Hippocampal formation (tissue), 2 donors: ENCODE data around the gene CMBL.
"Not testable (repeated sequence)": the region's sequence is repeated elsewhere in the genome, so short reads cannot be mapped to it uniquely, and the experiment has no call there.

Source experiments
- DNase-seq, 2 donors: peaks; one replicate each; lab custom pipeline; 2025; lab: John Stamatoyannopoulos, UW

Gene CMBL

DNA sequence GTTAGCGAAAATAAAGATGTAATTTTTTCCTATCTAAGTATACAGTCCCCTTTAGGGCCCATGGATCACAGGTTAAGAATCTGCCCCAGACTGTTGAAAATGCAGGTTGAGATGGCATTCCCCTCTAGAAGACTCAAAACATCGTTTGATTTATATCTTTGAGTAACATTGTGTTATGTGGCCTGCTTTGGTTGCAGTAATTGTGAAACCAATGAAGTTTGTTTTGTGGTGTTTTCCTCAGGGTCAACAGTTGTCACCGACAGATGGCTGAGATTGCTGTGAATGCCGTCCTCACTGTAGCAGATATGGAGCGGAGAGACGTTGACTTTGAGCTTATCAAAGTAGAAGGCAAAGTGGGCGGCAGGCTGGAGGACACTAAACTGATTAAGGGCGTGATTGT lies 49.8 kb downstream of the CMBL start:
- no peak for DNase-seq

DNA sequence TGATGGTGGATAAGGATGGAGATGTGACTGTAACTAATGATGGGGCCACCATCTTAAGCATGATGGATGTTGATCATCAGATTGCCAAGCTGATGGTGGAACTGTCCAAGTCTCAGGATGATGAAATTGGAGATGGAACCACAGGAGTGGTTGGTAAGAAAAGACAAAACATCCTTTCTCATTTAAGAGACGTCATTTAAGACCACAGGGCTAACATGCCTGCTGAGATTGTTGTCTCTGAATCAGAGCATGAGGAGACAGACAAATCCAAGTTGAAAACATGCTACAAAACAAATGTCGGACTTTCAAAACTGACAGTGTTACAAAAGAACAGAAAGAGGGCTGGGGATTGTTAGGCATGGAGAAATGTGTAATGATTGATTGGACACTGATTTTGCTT lies 53.0 kb downstream of the CMBL start:
- no peak for DNase-seq

DNA sequence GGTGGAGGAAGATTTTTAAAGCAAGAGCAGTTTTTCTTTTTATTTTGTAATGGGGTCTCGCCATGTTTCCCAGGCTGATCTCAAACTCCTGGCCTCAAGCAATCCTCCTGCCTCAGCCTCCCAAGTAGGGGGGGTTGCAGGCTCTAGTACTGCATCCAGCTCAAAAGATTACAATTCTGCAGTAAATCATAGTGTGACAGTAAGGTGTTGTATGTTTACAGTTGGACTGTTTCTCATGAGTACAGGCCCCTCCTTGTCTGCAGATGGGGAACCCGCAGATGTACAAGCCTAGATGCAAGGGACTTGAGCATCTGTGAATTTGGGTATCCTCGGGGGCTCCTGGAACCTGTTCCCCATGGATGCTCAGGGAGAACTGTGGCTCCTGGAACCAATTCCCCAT lies 54.3 kb downstream of the CMBL start:
- no peak for DNase-seq

DNA sequence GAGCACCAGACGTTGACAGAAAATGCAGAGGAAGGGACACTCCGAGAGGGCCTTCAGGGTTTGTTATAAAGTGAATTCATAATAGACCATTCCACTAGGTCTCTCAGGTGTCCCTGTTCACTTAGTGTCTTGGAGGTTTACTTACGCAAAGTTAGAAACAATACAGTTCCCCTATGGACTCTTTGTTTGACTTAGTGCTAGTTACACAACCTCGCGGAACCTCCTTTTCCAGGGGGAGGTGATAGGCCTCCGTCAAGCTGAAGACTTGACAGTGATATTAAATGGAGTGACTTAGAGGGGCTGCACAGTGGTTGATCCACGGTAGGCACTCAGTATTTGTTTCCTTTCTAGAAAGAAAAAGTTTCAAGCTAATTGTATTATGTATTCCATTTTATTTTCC lies 56.3 kb downstream of the CMBL start:
- no peak for DNase-seq

DNA sequence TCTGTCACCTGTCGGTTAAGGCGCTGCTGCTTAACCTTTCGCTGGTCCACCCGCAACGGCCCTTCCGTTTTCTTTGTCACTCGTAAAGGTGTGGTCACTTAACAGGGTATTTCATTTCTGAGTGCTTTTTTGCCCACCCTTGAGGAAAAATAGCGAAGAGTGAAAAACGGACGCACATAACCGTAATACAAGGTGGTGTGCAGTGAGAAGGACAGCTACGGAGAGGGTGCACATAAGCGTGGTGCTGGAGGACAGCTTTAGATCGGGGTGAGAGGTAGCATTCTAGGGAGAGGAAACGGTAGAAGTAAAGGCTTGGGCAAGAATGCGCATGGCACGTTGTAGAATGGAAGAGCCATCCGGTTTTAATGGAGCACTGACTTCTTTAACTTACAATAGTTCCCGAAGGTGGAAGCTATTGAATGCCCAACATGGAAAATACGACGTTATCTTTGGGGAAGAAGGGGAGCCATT lies 56.9 kb downstream of the CMBL start:
- no peak for DNase-seq

DNA sequence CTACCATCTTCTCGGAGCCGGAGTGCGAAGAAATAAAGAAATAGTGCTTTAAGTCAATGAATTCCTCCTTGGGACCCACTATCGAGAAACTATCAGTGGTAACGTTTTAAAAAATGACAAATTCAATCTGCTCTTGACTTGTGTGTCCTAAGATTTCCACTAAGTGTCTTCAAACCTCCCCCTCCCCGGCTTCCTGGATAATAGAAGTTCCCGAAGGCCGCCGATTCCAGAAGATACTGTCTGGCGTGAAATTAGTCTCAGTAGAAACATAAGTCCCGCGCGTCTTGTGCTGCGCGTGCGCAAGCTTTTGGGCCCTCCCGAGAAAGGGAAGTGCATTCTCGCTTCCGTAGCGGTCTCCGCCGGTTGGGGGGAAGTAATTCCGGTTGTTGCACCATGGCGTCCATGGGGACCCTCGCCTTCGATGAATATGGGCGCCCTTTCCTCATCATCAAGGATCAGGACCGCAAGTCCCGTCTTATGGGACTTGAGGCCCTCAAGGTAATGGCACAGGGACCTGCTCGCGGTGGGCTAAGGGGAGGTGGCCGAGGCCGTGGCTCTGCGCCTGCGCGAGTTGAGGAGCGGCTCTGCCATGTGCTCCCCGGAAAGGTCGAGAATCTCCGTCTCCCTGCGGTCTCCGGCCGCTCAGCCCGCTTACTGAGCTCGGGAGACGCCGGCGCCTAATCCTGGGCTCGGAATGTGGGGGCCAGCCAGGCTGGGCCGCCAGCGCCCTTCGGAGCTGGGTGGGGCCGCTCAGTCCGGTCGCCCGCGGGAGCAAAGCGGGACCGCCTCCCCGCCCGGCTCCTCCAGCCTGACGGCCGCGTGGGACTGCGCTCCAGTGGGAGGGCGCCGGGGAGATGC lies 57.5 kb downstream of the CMBL start, which contains the start of gene CCT5:
Gene CCT5, plus strand, starts transcription at position 333 of the 858 bp plus-strand sequence. Its CDS starts 61 bp downstream, at position 394.
- peak; percentile 89 to 97 for DNase-seq

DNA sequence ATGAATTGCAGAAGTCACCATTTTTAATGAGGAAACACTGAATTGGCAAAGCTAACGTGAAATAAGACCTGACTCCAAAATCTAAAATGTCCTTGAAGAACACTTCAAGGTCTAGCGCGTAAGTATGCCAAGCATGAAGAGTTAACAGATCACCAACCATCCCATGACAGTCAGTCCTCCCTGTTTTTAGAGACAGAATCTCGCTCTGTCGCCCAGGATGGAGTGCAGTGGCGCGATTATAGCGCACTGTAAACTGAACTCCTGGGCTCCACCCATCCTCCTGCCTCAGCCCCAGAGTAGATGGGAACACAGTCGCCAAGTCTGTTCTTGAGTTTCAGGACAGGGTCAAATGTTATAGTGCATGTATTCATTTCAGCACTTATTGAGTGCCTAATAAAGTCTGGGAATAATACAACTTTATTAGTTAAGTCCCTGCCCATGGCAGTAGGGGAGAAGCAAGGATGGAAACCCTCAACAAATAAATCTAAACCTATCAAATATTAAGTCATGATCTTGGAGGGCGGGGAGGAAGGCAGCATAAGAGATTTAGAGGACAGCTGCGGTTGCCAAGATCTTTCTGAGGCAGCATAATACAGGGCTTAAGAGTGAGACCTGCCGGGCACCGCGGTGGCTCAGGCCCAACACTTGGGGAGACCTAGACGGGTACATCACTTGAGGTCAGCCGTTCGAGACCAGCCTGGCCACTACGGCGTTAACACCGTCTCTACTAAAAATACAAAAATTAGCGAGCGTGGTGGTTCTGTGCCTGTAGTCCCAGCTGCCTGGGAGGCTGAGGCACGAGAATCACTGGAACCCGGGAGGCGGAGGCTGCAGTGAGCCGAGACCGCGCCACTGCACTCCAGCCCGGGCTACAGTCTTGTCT lies 59.1 kb downstream of the CMBL start:
- no peak for DNase-seq

DNA sequence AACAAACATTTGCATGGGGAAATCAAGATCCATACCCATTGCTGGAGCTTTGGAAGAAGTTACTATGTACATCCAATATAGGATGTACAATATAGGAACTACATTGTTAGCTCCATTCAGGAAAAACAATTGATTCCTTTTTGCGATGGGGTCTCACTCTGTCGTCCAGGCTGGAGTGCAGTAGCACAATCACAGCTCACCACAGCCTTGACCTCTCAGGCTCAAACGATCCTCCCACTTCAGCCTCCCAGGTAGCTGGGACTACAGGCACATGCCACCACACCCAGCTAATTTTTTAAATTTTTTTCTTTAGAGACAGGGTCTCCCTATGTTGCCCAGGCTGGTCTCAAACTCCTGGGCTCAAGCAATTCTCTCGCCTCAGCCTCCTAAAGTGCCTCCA lies 60.5 kb downstream of the CMBL start:
- not testable (repeated sequence) for DNase-seq

DNA sequence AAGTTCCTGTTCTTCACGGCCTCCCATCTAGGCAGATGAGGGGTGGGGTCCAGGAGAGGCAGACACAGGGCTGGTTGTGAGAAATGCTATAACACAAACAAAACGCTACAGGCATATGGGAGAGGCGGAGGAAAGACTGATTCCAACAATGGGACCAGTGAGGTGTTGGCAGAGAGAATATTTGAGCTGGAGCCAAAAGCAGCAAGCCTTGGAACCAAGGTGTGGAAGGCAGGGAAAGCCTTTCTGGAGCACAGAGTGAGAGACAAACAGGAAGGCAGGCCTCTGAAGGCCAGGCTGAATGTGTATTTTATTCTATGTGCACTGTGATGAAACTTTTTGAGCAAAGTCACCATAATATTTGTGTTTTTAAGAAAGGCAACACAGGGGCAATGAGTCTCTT lies 60.9 kb downstream of the CMBL start:
- DNase-seq = no peak

DNA sequence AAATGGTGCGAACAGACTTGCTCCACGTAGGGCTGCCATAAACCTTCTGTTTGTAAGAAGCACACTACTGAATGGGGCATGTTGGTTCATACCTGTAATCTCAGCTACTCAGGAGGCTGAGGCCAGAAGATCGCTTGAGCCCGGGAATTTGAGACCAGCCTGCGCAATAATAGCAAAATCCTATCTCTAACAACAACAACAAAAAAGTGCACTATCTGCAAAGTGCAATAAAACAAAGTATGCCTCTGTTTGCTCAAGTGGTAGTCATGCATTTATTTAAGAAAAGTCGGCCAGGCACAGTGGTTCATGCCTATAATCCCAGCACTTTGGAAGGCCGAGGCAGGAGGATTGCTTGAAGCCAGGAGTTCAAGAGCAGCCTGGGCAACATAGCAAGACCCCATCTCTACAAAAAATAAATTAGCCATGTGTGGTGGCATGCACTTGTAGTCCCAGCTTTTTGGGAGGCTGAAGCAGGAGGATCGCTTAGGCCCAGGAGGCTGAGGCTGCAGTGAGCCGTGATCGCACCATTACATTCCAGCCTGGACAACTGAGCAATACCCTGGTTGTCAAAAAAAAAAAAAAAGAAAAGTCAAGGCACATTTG lies 63.3 kb downstream of the CMBL start:
- no peak for DNase-seq

DNA sequence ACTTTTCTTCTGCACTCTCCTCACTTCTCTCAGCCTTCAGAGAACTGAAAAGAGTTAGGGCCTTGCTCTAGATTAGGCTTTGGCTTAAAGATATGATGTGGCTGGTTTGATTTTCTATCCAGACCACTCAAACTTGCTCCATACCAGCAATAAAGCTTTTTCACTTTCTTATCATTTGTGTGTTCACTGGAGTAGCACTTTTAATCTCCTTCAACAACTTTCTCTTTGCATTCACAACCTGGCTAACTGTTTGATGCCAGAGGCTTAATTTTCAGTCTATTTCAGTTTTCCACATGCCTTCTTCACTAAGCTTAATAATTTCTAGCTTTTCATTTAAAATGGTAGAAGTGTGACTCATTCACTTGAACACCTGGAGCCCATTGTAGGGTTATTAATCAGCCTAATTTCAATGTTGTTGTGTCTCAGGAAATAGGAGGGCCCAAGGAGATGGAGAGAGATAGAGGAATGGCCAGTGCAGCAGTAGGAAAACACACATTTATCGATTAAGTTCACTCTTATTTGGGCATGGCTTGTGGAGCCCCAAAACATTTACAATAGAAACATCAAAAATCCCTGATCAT lies 64.0 kb downstream of the CMBL start:
- DNase-seq = no peak

DNA sequence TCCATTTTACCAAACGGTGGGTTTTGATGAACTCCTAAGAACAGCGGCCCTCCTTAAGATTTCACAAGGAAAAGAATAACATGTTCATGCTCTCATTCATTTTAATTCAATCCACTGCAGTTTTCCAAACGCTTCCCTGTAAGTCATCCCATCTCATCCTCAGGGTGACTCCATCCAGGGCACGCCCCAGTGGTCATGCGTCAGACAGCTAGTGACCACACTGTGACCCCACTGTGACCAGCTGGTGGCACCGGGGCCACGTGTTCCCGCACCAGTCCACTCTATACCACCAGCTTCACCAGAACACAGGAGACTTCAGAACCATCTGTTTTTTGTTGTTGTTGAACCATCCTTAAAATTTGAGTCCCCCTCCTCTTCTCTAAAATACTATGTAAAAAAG lies 72.4 kb downstream of the CMBL start:
- DNase-seq = no peak

DNA sequence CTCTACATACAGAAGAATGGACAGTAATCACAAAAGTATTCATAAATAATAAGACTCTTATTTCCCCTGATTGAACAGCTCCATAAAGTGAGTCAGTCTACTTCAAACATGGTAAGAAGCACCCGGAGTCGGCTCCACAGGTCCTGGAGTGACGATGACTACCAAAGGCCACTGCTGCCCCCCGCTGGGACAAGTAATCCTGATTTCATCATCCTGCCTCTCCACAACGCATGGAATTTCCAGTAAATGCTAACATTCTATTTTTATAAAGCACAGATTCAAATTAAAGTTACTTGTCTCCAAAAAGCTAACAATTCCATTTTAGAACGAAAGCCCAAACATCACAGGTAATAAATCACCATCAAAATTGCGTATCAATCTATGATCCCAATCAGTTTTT lies 74.2 kb downstream of the CMBL start:
- peak in 1 of 2 donors; percentile 11 for DNase-seq

DNA sequence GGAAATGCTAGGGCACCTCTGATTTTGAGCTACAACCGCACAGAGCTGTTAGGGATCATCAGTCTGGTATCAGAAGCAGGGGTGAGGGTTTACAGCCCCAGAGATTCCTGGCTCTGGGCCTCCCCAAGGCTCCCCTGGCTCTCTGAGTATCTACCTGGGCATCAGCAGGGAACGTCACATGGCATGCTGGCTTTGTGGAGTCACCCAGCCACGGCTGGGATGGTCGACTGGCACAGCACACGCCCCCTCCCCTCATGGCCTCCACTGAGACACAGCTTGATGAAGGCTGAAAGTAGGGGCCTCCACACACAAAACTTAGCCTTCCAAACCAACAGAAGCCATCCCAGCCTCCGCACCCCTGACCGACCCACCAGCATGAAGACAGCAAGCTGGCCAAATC lies 74.7 kb downstream of the CMBL start:
- DNase-seq = no peak

DNA sequence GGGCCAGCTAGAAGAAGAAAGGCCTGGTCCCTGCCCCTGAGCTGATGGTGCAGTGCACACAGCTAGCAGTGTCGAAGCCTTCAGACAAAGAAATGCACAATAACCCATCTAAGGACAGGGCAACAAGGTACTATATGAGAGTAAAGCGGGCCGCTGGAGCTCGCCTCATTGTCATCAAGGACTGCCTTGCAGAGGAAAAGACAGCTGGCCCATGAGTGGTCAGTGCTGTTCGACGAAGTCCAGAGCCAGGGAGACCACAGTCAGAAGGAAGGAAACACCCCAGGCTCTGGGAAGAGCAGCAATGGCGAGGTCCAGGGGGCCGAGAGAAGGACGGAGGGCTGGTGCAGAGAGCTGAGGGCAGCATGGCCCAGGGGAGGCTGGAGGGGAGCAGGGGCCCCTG lies 75.3 kb downstream of the CMBL start:
- no peak for DNase-seq

DNA sequence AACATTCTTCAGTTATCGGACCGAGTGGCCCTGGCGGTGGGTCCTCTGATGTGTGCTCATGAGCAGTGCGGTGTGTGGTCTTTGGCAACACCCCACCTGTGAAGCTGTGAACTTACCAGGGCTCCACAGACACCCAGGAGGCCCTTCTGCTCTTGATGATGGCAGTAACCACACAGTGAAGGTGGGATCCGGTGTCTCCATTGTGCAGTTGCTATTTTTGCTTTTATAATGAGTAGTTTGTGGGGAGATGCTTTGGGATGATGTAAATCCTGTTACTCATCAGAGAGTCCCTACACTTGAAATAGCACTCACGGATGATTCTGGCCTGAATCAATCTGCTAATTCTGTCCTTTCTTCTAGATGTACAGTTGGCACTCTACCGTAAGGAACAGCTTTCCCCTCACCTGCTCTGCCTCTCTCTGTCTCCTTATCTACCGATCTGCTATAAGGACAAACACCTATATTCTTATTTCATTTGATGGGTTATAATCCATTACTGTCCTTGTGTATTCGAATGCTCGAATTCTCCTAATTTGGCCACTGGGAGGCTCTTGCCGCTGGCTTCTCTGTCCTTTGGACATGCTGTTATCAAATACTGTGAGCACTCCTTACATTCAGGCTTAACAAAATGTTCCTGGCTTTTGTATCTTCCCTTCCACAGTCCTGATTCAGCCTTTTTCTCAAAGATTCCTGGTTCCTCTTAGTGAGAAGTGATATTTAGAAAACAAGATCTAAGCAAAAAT lies 78.2 kb downstream of the CMBL start:
- no peak for DNase-seq

DNA sequence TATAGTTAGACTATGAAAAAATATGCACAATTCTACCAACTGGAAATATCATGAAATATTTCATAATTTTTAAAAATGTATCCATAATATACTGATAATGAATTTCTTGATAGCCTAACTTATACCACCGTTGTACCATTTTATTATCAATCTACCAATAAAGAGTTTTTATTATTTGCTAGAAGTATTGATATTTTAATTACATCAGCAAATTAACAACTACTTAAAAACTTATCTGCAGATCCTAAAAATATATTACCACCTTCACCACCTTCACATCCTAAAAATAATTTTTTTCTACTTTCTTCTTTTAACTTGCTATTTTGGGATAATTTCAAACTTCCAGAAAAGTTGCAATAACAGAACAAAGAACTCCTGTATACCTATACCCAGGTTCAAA lies 79.4 kb downstream of the CMBL start:
- DNase-seq = no peak
